Ascending aorta (tissue), 2 donors: ENCODE data around the gene NEK7. TPM values are rescaled to one million over a fixed set of nuclear protein-coding genes. Genes with fewer than 3 reads are reported as not detected.
A peak's percentile ranks its signal among the peaks of the same experiment; 100 is the strongest.
"Not testable (repeated sequence)": the region's sequence is repeated elsewhere in the genome, so short reads cannot be mapped to it uniquely, and the experiment has no call there.

Experiments
- DNase-seq, 2 donors: peaks; one replicate each; pipeline ENCODE4 v3.0.0-alpha.2; 2019; ENCODE audit warnings: low spot score in 2 of 2
- H3K27ac ChIP-seq, 2 donors: fragments of 200-600 bp; sonication (generic); one replicate each; pipeline ENCODE4 v1.5.1; 2016 to 2017; ENCODE audit warnings: mild to moderate bottlenecking in 1 of 2
- H3K27me3 ChIP-seq: fragments of 200-600 bp; sonication (generic); one replicate; pipeline ENCODE4 v1.5.1; 2017
- H3K36me3 ChIP-seq, 2 donors: fragments of 200-600 bp; sonication (generic); one replicate each; pipeline ENCODE4 v1.5.1; 2016
- H3K4me1 ChIP-seq, 2 donors: fragments of 200-600 bp; sonication (generic); one replicate each; pipeline ENCODE4 v1.5.1; 2016 to 2017; ENCODE audit warnings: mild to moderate bottlenecking in 1 of 2
- H3K4me3 ChIP-seq, 2 donors: fragments of 200-600 bp; sonication (generic); one replicate each; pipeline ENCODE4 v1.5.1; 2016 to 2017; ENCODE audit warnings: mild to moderate bottlenecking in 1 of 2
- H3K9me3 ChIP-seq, 2 donors: fragments of 200-600 bp; sonication (generic); one replicate each; pipeline ENCODE4 v1.5.1; 2016
- CTCF ChIP-seq, 3 experiments: fragments of 200-600 bp in 2 of 3; fragments of 450-650 bp in 1 of 3; sonication (generic) in 2 of 3; IDR thresholded peaks; one replicate each; pipeline ENCODE4 v1.5.1; 2016 to 2019; ENCODE audit warnings: antibody characterized with exemption in 3 of 3, mild to moderate bottlenecking in 1 of 3, moderate library complexity in 1 of 3
- intact Hi-C: fragments of 100-400 bp; cut with DNase I; formaldehyde crosslinking; loops from one replicate; pipeline ENCODE4 v1.15.1; 2023
- total RNA-seq: library from RNA; depleted of rRNA; stranded (reverse); fragments of >200 nt; gene quantifications from one replicate; pipeline ENCODE4 v1.1.0, GENCODE V29; 2016

NEK7 gene
- total RNA-seq, 1 donor from 2014 or later = 43.6 TPM

GRCh38 chr1:198206292-198206691 lies 49.5 kb downstream of the NEK7 start:
- H3K9me3 ChIP-seq = no peaks in the 10 kb centered on the region
- no peak for DNase-seq
- peaks cover 0 to 3% of the 10 kb centered on the region in 2 donors for H3K36me3 ChIP-seq
- intact Hi-C loops = no loop called here
- peaks cover 0 to 11% of the 10 kb centered on the region in 2 donors for H3K4me1 ChIP-seq
- no peak overlapping the region for H3K4me3 ChIP-seq
- H3K27me3 ChIP-seq = no peaks in the 10 kb centered on the region
- no peak for TF ChIP-seq CTCF (IDR thresholded peaks at IDR 0.05)
- H3K27ac ChIP-seq = no peak overlapping the region

- no peaks in the 10 kb centered on the region for H3K4me1 ChIP-seq
- intact Hi-C loops = no loop called here
- no peaks in the 10 kb centered on the region for H3K27me3 ChIP-seq
- H3K4me3 ChIP-seq = no peak overlapping the region
- no peak for TF ChIP-seq CTCF (IDR thresholded peaks at IDR 0.05)
- no peak for DNase-seq
- H3K27ac ChIP-seq = no peak overlapping the region
- H3K36me3 ChIP-seq = peaks cover 7 to 16% of the 10 kb centered on the region in 2 donors
- H3K9me3 ChIP-seq = peaks cover 0 to 29% of the 10 kb centered on the region in 2 donors
Observed at GRCh38 chr1:198211696-198212095, 54.9 kb downstream of the NEK7 start.

GRCh38 chr1:198212126-198212525 lies 55.3 kb downstream of the NEK7 start:
- intact Hi-C loops = no loop called here
- no peak for DNase-seq
- TF ChIP-seq CTCF (IDR thresholded peaks at IDR 0.05) = no peak
- Histone ChIP-seq H3K9me3 (peaks cover 0 to 33% of the 10 kb centered on the region in 2 donors), H3K36me3 (peaks cover 7 to 16% of the 10 kb centered on the region in 2 donors), H3K27me3 (no peaks in the 10 kb centered on the region), H3K4me1 (no peaks in the 10 kb centered on the region), H3K27ac (no peak overlapping the region), H3K4me3 (no peak overlapping the region)

- intact Hi-C loops = no loop called here
- TF ChIP-seq CTCF (IDR thresholded peaks at IDR 0.05) = no peak
Observed at GRCh38 chr1:198212675-198213074, 55.9 kb downstream of the NEK7 start.

GRCh38 chr1:198214924-198215323 lies 58.1 kb downstream of the NEK7 start:
- Histone ChIP-seq H3K9me3 (peaks cover 0 to 38% of the 10 kb centered on the region in 2 donors), H3K4me3 (no peak overlapping the region), H3K27ac (no peak overlapping the region), H3K4me1 (no peaks in the 10 kb centered on the region), H3K36me3 (peaks cover 7 to 13% of the 10 kb centered on the region in 2 donors), H3K27me3 (no peaks in the 10 kb centered on the region)
- intact Hi-C loops = no loop called here
- no peak for TF ChIP-seq CTCF (IDR thresholded peaks at IDR 0.05)
- no peak for DNase-seq

More at GRCh38 chr1:198212675-198213074, 55.9 kb downstream of the NEK7 start:
- no peak overlapping the region for H3K27ac ChIP-seq
- H3K27me3 ChIP-seq = no peaks in the 10 kb centered on the region
- H3K36me3 ChIP-seq = peaks cover 7 to 16% of the 10 kb centered on the region in 2 donors
- no peaks in the 10 kb centered on the region for H3K4me1 ChIP-seq
- no peak overlapping the region for H3K4me3 ChIP-seq
- peaks cover 0 to 38% of the 10 kb centered on the region in 2 donors for H3K9me3 ChIP-seq
- DNase-seq = no peak

- peaks cover 0 to 2% of the 10 kb centered on the region in 2 donors for H3K4me1 ChIP-seq
- peak overlapping the region; percentile 28 to 41 for H3K27ac ChIP-seq
- DNase-seq = no peak
- intact Hi-C loops = no loop called here
- H3K9me3 ChIP-seq = peaks cover 0 to 16% of the 10 kb centered on the region in 2 donors
- H3K36me3 ChIP-seq = no peaks in the 10 kb centered on the region
- H3K4me3 ChIP-seq = no peak overlapping the region
- TF ChIP-seq CTCF (IDR thresholded peaks at IDR 0.05) = no peak
- no peaks in the 10 kb centered on the region for H3K27me3 ChIP-seq
Observed at GRCh38 chr1:198220428-198220827, 63.6 kb downstream of the NEK7 start.

- H3K4me1 ChIP-seq, H3K9me3 ChIP-seq, H3K27me3 ChIP-seq, H3K27ac ChIP-seq, intact Hi-C loops, H3K36me3 ChIP-seq, H3K4me3 ChIP-seq, DNase-seq: not testable (repeated sequence)
Observed at GRCh38 chr1:198227010-198227409, 70.2 kb downstream of the NEK7 start.

GRCh38 chr1:198227454-198227853 lies 70.7 kb downstream of the NEK7 start:
- intact Hi-C loops, H3K27me3 ChIP-seq, H3K27ac ChIP-seq, H3K4me1 ChIP-seq, H3K36me3 ChIP-seq, DNase-seq, H3K4me3 ChIP-seq, H3K9me3 ChIP-seq: not testable (repeated sequence)
